GM18498 (cell line): ENCODE results near the gene USP40.

ENCODE experiments used
- ATAC-seq: cut with Tn5 transposase; IDR thresholded peaks from one replicate; pipeline ENCODE4 v1.9.1; 2021; ENCODE audit warnings: mild to moderate bottlenecking, moderate library complexity; ENCODE audit not compliant: unreplicated experiment

USP40 gene

DNA sequence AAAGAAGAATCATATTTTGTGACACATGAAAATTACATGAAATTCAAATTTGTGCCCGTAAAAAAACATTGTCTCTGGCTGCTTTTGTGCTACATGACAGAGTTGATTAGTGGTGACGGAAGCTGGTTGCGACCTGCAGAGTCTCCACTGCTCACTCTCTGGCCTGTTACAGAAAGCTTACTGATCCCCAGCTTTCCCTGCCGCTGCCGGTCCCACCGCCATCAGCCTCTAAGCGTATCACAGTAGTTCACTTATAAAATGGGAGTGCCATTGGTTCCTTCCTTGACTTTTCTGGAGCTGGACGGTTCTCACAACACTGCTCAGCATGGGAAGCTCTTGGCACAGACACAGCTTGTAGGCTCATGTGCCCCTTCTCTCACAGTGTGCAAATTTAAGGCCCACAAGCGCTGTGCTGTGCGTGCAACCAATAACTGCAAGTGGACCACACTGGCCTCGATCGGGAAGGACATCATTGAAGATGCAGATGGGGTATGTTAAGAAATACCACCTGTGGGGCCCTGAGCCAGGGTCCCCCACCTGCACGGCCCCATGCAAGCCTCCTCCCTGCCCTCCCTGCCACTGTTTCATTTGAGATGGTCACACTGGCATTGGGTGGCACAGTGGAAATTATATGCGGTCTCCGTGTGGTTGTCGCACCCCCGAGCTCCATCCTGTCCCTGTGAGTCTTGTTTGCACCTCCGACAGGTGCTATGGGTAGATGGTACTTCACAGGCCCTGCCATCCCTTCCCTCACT is 131.0 kb downstream of the USP40 start:
- ATAC-seq = no peak

GRCh38 chr2:233434666-233435330 is 131.8 kb downstream of the USP40 start:
- no peak for ATAC-seq

GRCh38 chr2:233433794-233434193 is 132.8 kb downstream of the USP40 start:
- no peak for ATAC-seq

DNA sequence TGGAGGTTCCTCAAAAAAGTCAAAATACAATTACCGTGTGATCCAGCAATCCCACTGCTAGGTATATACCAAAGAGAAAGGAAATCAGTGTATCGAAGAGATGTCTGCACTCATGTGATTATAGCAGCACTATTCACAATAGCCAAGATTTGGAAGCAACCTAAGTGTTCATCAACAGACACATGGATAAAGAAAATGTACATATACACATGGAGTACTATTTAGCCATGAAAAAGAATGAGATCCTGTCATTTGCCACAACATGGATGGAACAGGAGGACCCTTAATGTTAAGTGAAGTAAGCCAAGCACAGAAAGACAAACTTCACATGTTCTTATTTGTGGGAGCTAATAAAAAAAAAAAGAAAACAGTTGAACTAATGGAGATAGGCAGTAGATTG is 133.6 kb downstream of the USP40 start:
- ATAC-seq = no peak

GRCh38 chr2:233430651-233431050 is 135.9 kb downstream of the USP40 start:
- ATAC-seq = no peak

GRCh38 chr2:233430081-233430480 is 136.5 kb downstream of the USP40 start:
- ATAC-seq = no peak

DNA sequence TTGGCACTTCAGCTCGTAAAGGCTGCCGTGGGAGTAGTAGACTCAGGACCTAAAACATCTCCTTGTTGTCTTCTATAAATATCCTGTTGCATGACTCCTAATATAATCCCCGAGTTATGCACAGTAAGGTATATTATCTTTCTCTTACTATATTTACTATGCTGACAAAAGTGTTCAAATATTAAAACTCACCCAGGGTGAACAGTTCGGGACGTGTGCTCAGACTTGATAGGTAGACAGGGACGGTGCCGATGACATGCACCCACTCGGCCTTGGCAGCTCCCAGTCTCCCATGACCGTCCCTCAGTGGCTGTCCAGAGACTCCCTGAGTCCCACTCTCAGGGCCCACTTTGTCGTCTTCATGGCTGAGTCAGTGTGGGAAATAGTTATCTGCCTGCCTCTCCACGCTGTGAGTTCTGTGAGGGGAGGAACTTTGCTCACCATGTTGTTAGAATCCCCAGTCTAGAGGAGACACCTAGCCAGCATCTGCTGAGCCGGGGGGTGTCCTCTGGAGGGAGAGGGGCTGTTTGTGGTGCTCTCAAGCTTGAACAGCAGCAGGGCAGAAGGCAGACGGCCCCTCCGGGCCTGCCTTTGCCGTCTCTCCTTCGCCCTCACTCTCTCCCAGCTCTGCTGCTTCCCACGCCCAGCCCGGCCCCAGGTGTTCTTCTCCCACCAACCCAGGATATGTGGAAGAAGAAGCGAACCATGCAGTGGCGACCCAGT is 137.2 kb downstream of the USP40 start:
- no peak for ATAC-seq

DNA sequence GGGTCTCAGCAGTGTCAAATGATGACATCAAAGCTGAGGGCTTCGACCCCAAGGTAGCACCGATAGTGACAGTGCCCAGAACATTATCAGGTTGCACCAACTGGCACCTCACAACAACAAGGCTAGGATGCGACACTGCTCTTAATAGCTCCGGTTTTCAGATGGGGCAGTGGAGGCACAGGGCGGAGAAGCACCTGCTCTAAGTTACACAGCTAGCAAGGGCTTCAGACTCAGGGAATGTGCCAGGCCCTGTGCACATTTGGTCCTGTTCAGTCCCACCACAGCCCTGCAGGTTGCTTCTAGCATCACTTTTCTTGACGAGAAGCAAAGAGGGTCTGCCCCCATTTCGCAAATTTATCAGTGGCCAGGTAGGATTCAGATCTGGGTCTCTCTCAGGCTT is 138.1 kb downstream of the USP40 start:
- ATAC-seq = no peak

GRCh38 chr2:233428008-233428407 is 138.6 kb downstream of the USP40 start:
- ATAC-seq = no peak

DNA sequence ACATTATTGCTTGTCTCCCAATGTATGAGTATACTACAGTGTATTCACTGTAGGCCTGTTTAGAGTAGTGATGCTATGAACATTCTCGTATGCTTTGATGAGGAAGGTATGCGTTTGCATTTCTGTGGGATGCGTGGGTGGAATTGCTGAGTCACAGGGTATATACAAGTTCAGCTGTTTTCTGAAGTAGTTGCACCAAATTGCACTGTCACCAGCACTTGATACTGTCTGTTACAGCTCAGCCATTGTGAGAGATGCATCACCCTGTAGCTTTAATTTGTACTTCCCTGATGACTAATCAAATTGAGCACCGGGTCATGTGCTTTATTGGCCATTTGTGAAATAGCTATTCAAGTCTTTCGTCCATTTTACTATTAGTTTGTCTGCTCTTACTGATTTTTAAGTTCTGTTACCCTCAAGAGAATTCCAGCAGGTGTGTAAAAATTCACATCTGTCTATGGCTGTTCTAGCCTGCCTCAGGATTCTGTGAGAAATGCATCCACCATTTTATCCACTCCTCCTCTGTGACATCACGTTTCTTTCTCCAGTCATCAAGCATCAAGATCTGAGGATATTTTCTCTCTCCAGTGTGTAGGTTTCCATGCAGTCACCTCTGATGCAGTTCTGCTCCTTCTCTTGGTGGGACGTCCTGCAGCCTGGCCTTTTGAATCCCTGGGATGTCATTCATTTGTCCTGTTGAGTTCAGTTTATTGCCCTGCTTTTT is 139.8 kb downstream of the USP40 start:
- ATAC-seq = no peak
